WTC11 (cell line): Measurements from ENCODE around the gene PPP2R1B. TPM values are rescaled to one million over a fixed set of nuclear protein-coding genes. Genes with fewer than 3 reads are reported as not detected.

Source experiments
- ATAC-seq: fragments of 200-7000 bp; cut with Tn5 transposase; 2 replicates; pipeline ENCODE4 v1.10.0; 2021; ENCODE audit warnings: mild to moderate bottlenecking, moderate library complexity
- CTCF ChIA-PET: fragments of 300-600 bp; sonication (Branson Sonifier 250); formaldehyde crosslinking; loops from one replicate; lab custom pipeline; 2021; ENCODE audit warnings: antibody characterized with exemption; lab: Charles Lee
- POLR2A ChIA-PET: fragments of 350-600 bp; sonication (Branson Sonifier 250); formaldehyde crosslinking; loops from one replicate; lab custom pipeline; 2021; ENCODE audit warnings: antibody characterized with exemption; lab: Charles Lee
- DNase-seq: peaks from one replicate; pipeline ENCODE4 v3.0.0; 2021; ENCODE audit warnings: low spot score
- H3K27ac Mint-ChIP-seq: 2 replicates; pipeline ENCODE4 v1.8.0; 2021; ENCODE audit warnings: mixed read lengths
- H3K27me3 Mint-ChIP-seq: 2 replicates; pipeline ENCODE4 v1.8.0; 2021; ENCODE audit warnings: low read depth, mild to moderate bottlenecking, moderate library complexity, mixed read lengths
- H3K36me3 Mint-ChIP-seq: 2 replicates; pipeline ENCODE4 v1.8.0; 2021; ENCODE audit warnings: mixed read lengths
- H3K4me1 Mint-ChIP-seq: 2 replicates; pipeline ENCODE4 v1.8.0; 2022; ENCODE audit warnings: mixed read lengths
- H3K4me3 Mint-ChIP-seq: 2 replicates; pipeline ENCODE4 v1.8.0; 2021; ENCODE audit warnings: mild to moderate bottlenecking, moderate library complexity, mixed read lengths
- H3K9me3 Mint-ChIP-seq: 2 replicates; pipeline ENCODE4 v1.8.0; 2021; ENCODE audit warnings: mixed read lengths
- AFF4 ChIP-seq: sonication (generic); formaldehyde crosslinking; IDR thresholded peaks from 2 replicates; pipeline ENCODE4 v1.8.1; 2023; ENCODE audit warnings: mild to moderate bottlenecking, missing genetic modification reagents, borderline replicate concordance
- CTCF ChIP-seq: fragments of 200-600 bp; IDR thresholded peaks from 2 replicates; pipeline ENCODE4 v1.8.0; 2022; ENCODE audit warnings: antibody characterized with exemption
- ELF4 ChIP-seq: sonication (generic); formaldehyde crosslinking; IDR thresholded peaks from 2 replicates; pipeline ENCODE4 v1.8.1; 2022; ENCODE audit warnings: low read depth, mild to moderate bottlenecking, moderate library complexity, missing genetic modification reagents
- HMGXB4 ChIP-seq: sonication (generic); formaldehyde crosslinking; IDR thresholded peaks from 2 replicates; pipeline ENCODE4 v1.8.1; 2023; ENCODE audit warnings: mild to moderate bottlenecking, moderate library complexity, missing genetic modification reagents
- IRF1 ChIP-seq: sonication (generic); formaldehyde crosslinking; IDR thresholded peaks from 2 replicates; pipeline ENCODE4 v1.8.0; 2023; ENCODE audit warnings: missing genetic modification reagents
- MAX ChIP-seq: sonication (generic); formaldehyde crosslinking; IDR thresholded peaks from 2 replicates; pipeline ENCODE4 v1.8.0; 2022; ENCODE audit warnings: mild to moderate bottlenecking, missing genetic modification reagents
- NFE2L1 ChIP-seq: sonication (generic); formaldehyde crosslinking; IDR thresholded peaks from 2 replicates; pipeline ENCODE4 v1.8.1; 2023; ENCODE audit warnings: missing genetic modification reagents
- NR1H2 ChIP-seq: sonication (generic); formaldehyde crosslinking; IDR thresholded peaks from 2 replicates; pipeline ENCODE4 v1.9.0; 2021; ENCODE audit warnings: mild to moderate bottlenecking, moderate library complexity, missing genetic modification reagents
- SMAD4 ChIP-seq: sonication (generic); formaldehyde crosslinking; IDR thresholded peaks from 2 replicates; pipeline ENCODE4 v1.8.0; 2022; ENCODE audit warnings: mild to moderate bottlenecking, missing genetic modification reagents
- SOX15 ChIP-seq: fragments of 250-450 bp; sonication (Bioruptor Pico); IDR thresholded peaks from 2 replicates; pipeline ENCODE4 v1.9.0; 2021; ENCODE audit warnings: mild to moderate bottlenecking
- SP1 ChIP-seq: sonication (generic); formaldehyde crosslinking; conservative IDR thresholded peaks from 2 replicates; pipeline ENCODE4 v1.8.1; 2022; ENCODE audit warnings: missing genetic modification reagents
- ZMAT4 ChIP-seq: fragments of 250-450 bp; sonication (Bioruptor Pico); IDR thresholded peaks from 2 replicates; pipeline ENCODE4 v1.9.0; 2021; ENCODE audit warnings: mild to moderate bottlenecking
- total RNA-seq: library from RNA; stranded (reverse); gene quantifications from 3 replicates; pipeline ENCODE4 v1.2.3, GENCODE V29; 2021

Gene PPP2R1B
- total RNA-seq, 1 experiment from 2014 or later: 87.7 TPM

- Mint-ChIP-seq H3K4me3 (no peak overlapping the region), H3K9me3 (no peaks in the 10 kb centered on the region), H3K27me3 (no peaks in the 10 kb centered on the region), H3K4me1 (peaks cover 7% of the 10 kb centered on the region), H3K27ac (no peak overlapping the region), H3K36me3 (no peaks in the 10 kb centered on the region)
- CTCF ChIA-PET: interaction anchor here (0.5 to 2.3 kb wide), 28 partner anchors 11 to 322 kb away, joined by 3 to 18 read pairs (median 4); partner anchors contain the start of genes ALG9, PPP2R1B and SIK2
- ATAC-seq (peak; percentile 84), DNase-seq (no peak)
- peak; percentile 48 for TF ChIP-seq CTCF
- TF ChIP-seq SOX15 (CRISPR knock-in tag): no peak
- no peak for TF ChIP-seq NFE2L1 (CRISPR knock-in tag)
- no peak for TF ChIP-seq ZMAT4 (CRISPR knock-in tag)
- POLR2A ChIA-PET: interaction anchor here (2.0 kb wide), 1 partner anchor 11 kb away, joined by 6 read pairs; the partner anchor contains the start of gene PPP2R1B
Measured at GRCh38 chr11:111777094-111778046, 11.2 kb upstream of the PPP2R1B start.

- H3K9me3 Mint-ChIP-seq: no peaks in the 10 kb centered on the region
- no peaks in the 10 kb centered on the region; the same call in 1 of the 2 replicates for H3K27me3 Mint-ChIP-seq
- H3K4me1 Mint-ChIP-seq: peaks cover 11% of the 10 kb centered on the region
- DNase-seq: no peak
- TF ChIP-seq SP1 (CRISPR knock-in tag): no peak
- TF ChIP-seq MAX (CRISPR knock-in tag): no peak
- no peak for TF ChIP-seq SMAD4 (CRISPR knock-in tag)
- TF ChIP-seq HMGXB4 (CRISPR knock-in tag): no peak
- TF ChIP-seq ELF4 (CRISPR knock-in tag): no peak
- no peak for TF ChIP-seq NR1H2
- no peak for TF ChIP-seq IRF1 (CRISPR knock-in tag)
- TF ChIP-seq AFF4 (CRISPR knock-in tag): no peak
- TF ChIP-seq, all 79 proteins: peak for 0
- Mint-ChIP-seq H3K27ac (no peak overlapping the region), H3K4me3 (no peak overlapping the region), H3K36me3 (no peaks in the 10 kb centered on the region)
- CTCF ChIA-PET: interaction anchor here (0.7 to 2.3 kb wide), 21 partner anchors 10 to 322 kb away, joined by 3 to 18 read pairs (median 5); partner anchors contain the start of genes ALG9, PPP2R1B and SIK2
- no peak for ATAC-seq
- POLR2A ChIA-PET: interaction anchor here (2.0 kb wide), 1 partner anchor 10 kb away, joined by 6 read pairs; the partner anchor contains the start of gene PPP2R1B
Measured at GRCh38 chr11:111776398-111777093, 10.4 kb upstream of the PPP2R1B start.
